Activated T-helper 1 cell treated with anti-CD3 and anti-CD28 coated beads, Interleukin-12 subunit alpha, Interleukin-12 subunit beta, Interleukin-2, Interleukin-4 antibody, amounts not matched to agents 30 ng/mL and 10 ng/mL and 1 ng/mL, durations not matched to agents 14 hours and 24 hours and 36 hours (primary cell): Measurements from ENCODE around the gene TMEM86A. TPM values are rescaled to one million over a fixed set of nuclear protein-coding genes. Genes with fewer than 3 reads are reported as not detected.

ENCODE experiments used
- DNase-seq: peaks from one replicate; pipeline ENCODE4 v3.0.0; 2021; ENCODE audit warnings: low spot score
- H3K27ac Mint-ChIP-seq: one replicate; pipeline ENCODE4 v1.8.0; 2021; ENCODE audit warnings: mild to moderate bottlenecking, mixed read lengths
- H3K27me3 Mint-ChIP-seq: one replicate; pipeline ENCODE4 v1.8.0; 2022; ENCODE audit warnings: mild to moderate bottlenecking, moderate library complexity, mixed read lengths; ENCODE audit not compliant: insufficient read depth
- H3K36me3 Mint-ChIP-seq: one replicate; pipeline ENCODE4 v1.8.0; 2021; ENCODE audit warnings: low read depth, mixed read lengths
- H3K4me1 Mint-ChIP-seq: one replicate; pipeline ENCODE4 v1.8.0; 2021; ENCODE audit warnings: low read depth, mixed read lengths
- H3K4me3 Mint-ChIP-seq: one replicate; pipeline ENCODE4 v1.8.0; 2021; ENCODE audit warnings: mild to moderate bottlenecking, moderate library complexity, mixed read lengths
- H3K9me3 Mint-ChIP-seq: one replicate; pipeline ENCODE4 v1.8.0; 2021; ENCODE audit warnings: mixed read lengths
- intact Hi-C: fragments of 100-400 bp; cut with micrococcal nuclease; formaldehyde crosslinking; loops from one replicate; pipeline ENCODE4 v1.15.1; 2024
- total RNA-seq: library from RNA; stranded (reverse); gene quantifications from 2 replicates; pipeline ENCODE4 v1.2.3, GENCODE V29; 2022

The TMEM86A gene
- total RNA-seq, 1 donor from 2014 or later = 0.52 TPM

GRCh38 chr11:18731949-18732821, 33.6 kb downstream of the TMEM86A start:
- DNase-seq = peak; percentile 47
- no peaks in the 10 kb centered on the region for H3K36me3 Mint-ChIP-seq
- H3K27me3 Mint-ChIP-seq = no peaks in the 10 kb centered on the region
- H3K27ac Mint-ChIP-seq = no peak overlapping the region
- intact Hi-C loops = loop anchor here (1.0 kb wide), 5 partner anchors 32 to 617 kb away; no protein-coding TSS in a partner anchor
- no peak overlapping the region for H3K4me3 Mint-ChIP-seq
- H3K4me1 Mint-ChIP-seq = no peaks in the 10 kb centered on the region
- no peaks in the 10 kb centered on the region for H3K9me3 Mint-ChIP-seq

GRCh38 chr11:18733202-18733601, 34.6 kb downstream of the TMEM86A start:
- Mint-ChIP-seq H3K4me3 (no peak overlapping the region), H3K27me3 (no peaks in the 10 kb centered on the region), H3K4me1 (no peaks in the 10 kb centered on the region), H3K27ac (no peak overlapping the region), H3K36me3 (no peaks in the 10 kb centered on the region), H3K9me3 (no peaks in the 10 kb centered on the region)
- no peak for DNase-seq
- intact Hi-C loops = no loop called here

- DNase-seq = no peak
- intact Hi-C loops = no loop called here
- H3K27me3 Mint-ChIP-seq = no peaks in the 10 kb centered on the region
- H3K9me3 Mint-ChIP-seq = no peaks in the 10 kb centered on the region
- no peaks in the 10 kb centered on the region for H3K4me1 Mint-ChIP-seq
- H3K4me3 Mint-ChIP-seq = no peak overlapping the region
- no peaks in the 10 kb centered on the region for H3K36me3 Mint-ChIP-seq
- H3K27ac Mint-ChIP-seq = no peak overlapping the region
Observed at GRCh38 chr11:18736590-18737148, 38.1 kb downstream of the TMEM86A start.

- no peaks in the 10 kb centered on the region for H3K4me1 Mint-ChIP-seq
- no peak overlapping the region for H3K27ac Mint-ChIP-seq
- no peaks in the 10 kb centered on the region for H3K9me3 Mint-ChIP-seq
- no peak for DNase-seq
- no peaks in the 10 kb centered on the region for H3K27me3 Mint-ChIP-seq
- intact Hi-C loops = no loop called here
- H3K36me3 Mint-ChIP-seq = no peaks in the 10 kb centered on the region
- no peak overlapping the region for H3K4me3 Mint-ChIP-seq
Observed at GRCh38 chr11:18737642-18738041, 39.1 kb downstream of the TMEM86A start.

GRCh38 chr11:18739685-18740084, 41.1 kb downstream of the TMEM86A start:
- Mint-ChIP-seq H3K27ac (no peak overlapping the region), H3K36me3 (no peaks in the 10 kb centered on the region), H3K27me3 (no peaks in the 10 kb centered on the region), H3K4me3 (no peak overlapping the region), H3K9me3 (no peaks in the 10 kb centered on the region), H3K4me1 (no peaks in the 10 kb centered on the region)
- intact Hi-C loops = no loop called here
- no peak for DNase-seq

GRCh38 chr11:18741783-18742182, 43.2 kb downstream of the TMEM86A start:
- Mint-ChIP-seq H3K4me3 (no peak overlapping the region), H3K36me3 (no peaks in the 10 kb centered on the region), H3K27ac (no peak overlapping the region), H3K4me1 (no peaks in the 10 kb centered on the region), H3K9me3 (no peaks in the 10 kb centered on the region), H3K27me3 (no peaks in the 10 kb centered on the region)
- intact Hi-C loops = no loop called here
- no peak for DNase-seq

GRCh38 chr11:18743365-18743764, 44.8 kb downstream of the TMEM86A start:
- DNase-seq = no peak
- H3K27me3 Mint-ChIP-seq = peaks cover 2% of the 10 kb centered on the region
- H3K4me1 Mint-ChIP-seq = no peaks in the 10 kb centered on the region
- H3K36me3 Mint-ChIP-seq = no peaks in the 10 kb centered on the region
- H3K9me3 Mint-ChIP-seq = no peaks in the 10 kb centered on the region
- no peak overlapping the region for H3K4me3 Mint-ChIP-seq
- intact Hi-C loops = no loop called here
- no peak overlapping the region for H3K27ac Mint-ChIP-seq

GRCh38 chr11:18743900-18744514, 45.4 kb downstream of the TMEM86A start:
- Mint-ChIP-seq H3K4me3 (no peak overlapping the region), H3K27me3 (peaks cover 7% of the 10 kb centered on the region), H3K4me1 (no peaks in the 10 kb centered on the region), H3K27ac (no peak overlapping the region), H3K36me3 (no peaks in the 10 kb centered on the region), H3K9me3 (no peaks in the 10 kb centered on the region)
- intact Hi-C loops = no loop called here
- DNase-seq = no peak

- Mint-ChIP-seq H3K27me3 (peaks cover 7% of the 10 kb centered on the region), H3K4me3 (no peak overlapping the region), H3K9me3 (no peaks in the 10 kb centered on the region), H3K27ac (no peak overlapping the region), H3K36me3 (no peaks in the 10 kb centered on the region), H3K4me1 (no peaks in the 10 kb centered on the region)
- DNase-seq = no peak
- intact Hi-C loops = no loop called here
Observed at GRCh38 chr11:18745251-18745650, 46.7 kb downstream of the TMEM86A start.

GRCh38 chr11:18748766-18749365, 50.3 kb downstream of the TMEM86A start:
- Mint-ChIP-seq H3K4me1 (no peaks in the 10 kb centered on the region), H3K9me3 (no peaks in the 10 kb centered on the region), H3K27me3 (peaks cover 20% of the 10 kb centered on the region), H3K4me3 (no peak overlapping the region), H3K27ac (no peak overlapping the region), H3K36me3 (no peaks in the 10 kb centered on the region)
- no peak for DNase-seq
- intact Hi-C loops = no loop called here

- Mint-ChIP-seq H3K4me1 (no peaks in the 10 kb centered on the region), H3K27me3 (peaks cover 20% of the 10 kb centered on the region), H3K4me3 (no peak overlapping the region), H3K9me3 (no peaks in the 10 kb centered on the region), H3K27ac (no peak overlapping the region), H3K36me3 (no peaks in the 10 kb centered on the region)
- intact Hi-C loops = no loop called here
- no peak for DNase-seq
Observed at GRCh38 chr11:18749681-18750319, 51.2 kb downstream of the TMEM86A start.

GRCh38 chr11:18750944-18751343, 52.4 kb downstream of the TMEM86A start:
- Mint-ChIP-seq H3K9me3 (no peaks in the 10 kb centered on the region), H3K27ac (no peak overlapping the region), H3K36me3 (no peaks in the 10 kb centered on the region), H3K4me3 (no peak overlapping the region), H3K4me1 (no peaks in the 10 kb centered on the region), H3K27me3 (peaks cover 25% of the 10 kb centered on the region)
- intact Hi-C loops = no loop called here
- DNase-seq = no peak
